Left ventricle myocardium superior (tissue), 1 donor: ENCODE data around the gene KRTAP2-3. TPM values are rescaled to one million over a fixed set of nuclear protein-coding genes. Genes with fewer than 3 reads are reported as not detected.
"Not testable (repeated sequence)": the region's sequence is repeated elsewhere in the genome, so short reads cannot be mapped to it uniquely, and the experiment has no call there.

Experiments
- ATAC-seq: fragments of 200-7000 bp; cut with Tn5 transposase; one replicate; pipeline ENCODE4 v1.9.1; 2020; ENCODE audit warnings: mild to moderate bottlenecking, moderate library complexity
- DNase-seq: peaks from one replicate; pipeline ENCODE4 v3.0.0-alpha.2; 2020
- intact Hi-C: fragments of 100-400 bp; cut with micrococcal nuclease; formaldehyde crosslinking; loops from one replicate; pipeline ENCODE4 v1.11.0; 2022
- long read RNA-seq: library from polyadenylated mRNA; unstranded; transcript quantifications from one replicate; pipeline ENCODE4 v2.0.0, GENCODE V29; 2021
- total RNA-seq: library from RNA; stranded (reverse); fragmentation: NEBNext Ultra II Directional; extraction: Animal tissue kit (Norgen Biotek cat#: 25700); gene quantifications from one replicate; pipeline ENCODE4 v1.2.1, GENCODE V29; 2021
- donor health status: DM: no; HTN: yes; CAD: no; lungs with severe emphysema.

KRTAP2-3 gene
- not detected for total RNA-seq
- long read RNA-seq, result 0 reads

GRCh38 chr17:41060052-41060604 lies at the start of gene KRTAP2-3:
Gene KRTAP2-3 (minus strand): TSS chr17:41060114. CDS start chr17:41060050, 64 bp downstream.
- intact Hi-C loops, result no loop called here
- ATAC-seq, result no peak
- no peak for DNase-seq

GRCh38 chr17:41108728-41109386 lies 48.9 kb upstream of the KRTAP2-3 start:
- DNase-seq, intact Hi-C loops, ATAC-seq: not testable (repeated sequence)

GRCh38 chr17:41107941-41108450 lies 48.1 kb upstream of the KRTAP2-3 start:
- DNase-seq (no peak), ATAC-seq (no peak)
- intact Hi-C loops, result no loop called here

GRCh38 chr17:41105347-41105746 lies 45.4 kb upstream of the KRTAP2-3 start, which contains the start of gene KRTAP4-9:
Gene KRTAP4-9 (plus strand): TSS chr17:41105389. CDS start chr17:41105389, 0 bp downstream.
- DNase-seq, intact Hi-C loops, ATAC-seq: not testable (repeated sequence)

- intact Hi-C loops, ATAC-seq, DNase-seq: not testable (repeated sequence)
Measured at GRCh38 chr17:41104386-41105038, 44.6 kb upstream of the KRTAP2-3 start.

DNA sequence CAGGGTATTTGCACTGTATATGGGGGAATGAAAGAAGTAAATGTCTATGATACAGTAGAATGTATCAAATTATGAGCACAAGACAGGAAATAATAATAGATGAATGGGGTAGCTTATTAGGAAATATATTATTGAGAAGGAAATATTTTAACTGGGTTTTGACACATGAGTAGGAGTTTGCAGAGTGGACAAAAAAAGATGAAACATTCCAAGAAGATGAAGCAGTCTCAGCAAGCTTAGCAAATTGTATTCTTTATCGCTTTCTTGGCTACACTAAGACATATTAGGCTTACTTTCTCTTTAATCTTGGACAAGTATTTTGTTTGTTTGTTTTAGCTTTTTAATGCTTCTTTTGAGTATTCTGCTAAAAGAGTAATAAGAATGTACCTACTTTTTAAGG lies 44.0 kb upstream of the KRTAP2-3 start:
- ATAC-seq (no peak), DNase-seq (no peak)
- intact Hi-C loops, result no loop called here

GRCh38 chr17:41101586-41102259 lies 41.8 kb upstream of the KRTAP2-3 start, which contains the start of gene KRTAP4-16:
Gene KRTAP4-16 (minus strand): TSS chr17:41102209. CDS start chr17:41102209, 0 bp downstream.
- ATAC-seq, result no peak
- intact Hi-C loops, result no loop called here
- DNase-seq, result no peak

GRCh38 chr17:41099682-41100480 lies 40.0 kb upstream of the KRTAP2-3 start:
- intact Hi-C loops, DNase-seq: not testable (repeated sequence)

GRCh38 chr17:41098481-41098880 lies 38.6 kb upstream of the KRTAP2-3 start:
- intact Hi-C loops, result no loop called here
- no peak for DNase-seq
- no peak for ATAC-seq

More at GRCh38 chr17:41099682-41100480, 40.0 kb upstream of the KRTAP2-3 start:
- not testable (repeated sequence) for ATAC-seq

DNA sequence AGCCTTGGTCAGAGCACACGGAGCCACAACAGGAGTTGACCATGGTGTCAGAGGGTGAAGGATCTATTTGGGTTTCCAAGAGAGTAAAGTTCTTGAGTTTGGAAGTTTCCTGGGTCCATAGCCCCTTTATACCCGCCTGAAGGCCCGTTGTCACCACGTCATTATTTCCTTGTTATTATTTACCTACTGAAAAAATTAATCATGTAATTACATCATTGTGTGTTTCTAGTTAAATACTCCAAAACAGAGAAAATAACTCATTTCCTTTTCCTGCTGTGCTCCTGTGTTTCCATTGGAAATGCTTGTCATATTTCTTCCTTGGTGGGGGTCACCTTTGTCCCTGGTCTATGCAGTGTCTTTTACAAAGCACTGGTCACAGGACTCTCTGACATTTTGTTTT lies 38.1 kb upstream of the KRTAP2-3 start, which contains the start of gene KRTAP4-8:
Gene KRTAP4-8 (minus strand): TSS at position 101 of the 400 bp plus-strand sequence. CDS start 58 bp downstream, at position 43.
- no peak for ATAC-seq

GRCh38 chr17:41096055-41096454 lies 36.1 kb upstream of the KRTAP2-3 start:
- DNase-seq (no peak), ATAC-seq (no peak)
- intact Hi-C loops, result no loop called here

More for the DNA sequence above, 38.1 kb upstream of the KRTAP2-3 start, which contains the start of gene KRTAP4-8:
- no peak for DNase-seq
- intact Hi-C loops, result no loop called here

DNA sequence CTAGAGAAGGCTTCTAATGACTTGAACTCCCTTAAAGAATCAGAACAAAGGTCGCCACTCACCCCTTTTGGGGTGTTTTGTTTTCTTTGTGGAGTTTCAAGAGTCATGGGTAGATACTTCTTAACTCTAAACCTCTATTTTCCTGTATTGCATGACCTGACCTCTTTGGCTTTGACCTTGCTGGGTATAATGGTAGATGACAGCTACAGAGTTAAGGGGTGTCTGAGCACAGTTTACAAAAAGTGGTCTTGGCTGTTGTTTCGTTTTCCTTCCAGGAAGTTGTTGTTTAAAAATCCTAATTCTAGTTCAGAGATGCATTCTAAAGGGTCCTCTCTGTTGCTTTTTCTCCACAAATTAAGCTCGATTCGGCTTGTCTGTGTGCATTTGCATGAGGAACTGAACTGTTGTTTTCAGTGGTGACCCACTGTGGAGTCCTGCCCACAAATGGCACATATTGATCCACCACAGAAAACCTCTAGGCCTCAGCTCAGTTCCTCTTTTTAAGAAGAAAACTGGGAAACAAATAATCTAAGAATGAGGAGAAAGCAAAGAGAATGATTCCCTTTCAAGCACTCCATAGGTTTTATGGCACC lies 28.9 kb upstream of the KRTAP2-3 start:
- ATAC-seq, DNase-seq, intact Hi-C loops: not testable (repeated sequence)

DNA sequence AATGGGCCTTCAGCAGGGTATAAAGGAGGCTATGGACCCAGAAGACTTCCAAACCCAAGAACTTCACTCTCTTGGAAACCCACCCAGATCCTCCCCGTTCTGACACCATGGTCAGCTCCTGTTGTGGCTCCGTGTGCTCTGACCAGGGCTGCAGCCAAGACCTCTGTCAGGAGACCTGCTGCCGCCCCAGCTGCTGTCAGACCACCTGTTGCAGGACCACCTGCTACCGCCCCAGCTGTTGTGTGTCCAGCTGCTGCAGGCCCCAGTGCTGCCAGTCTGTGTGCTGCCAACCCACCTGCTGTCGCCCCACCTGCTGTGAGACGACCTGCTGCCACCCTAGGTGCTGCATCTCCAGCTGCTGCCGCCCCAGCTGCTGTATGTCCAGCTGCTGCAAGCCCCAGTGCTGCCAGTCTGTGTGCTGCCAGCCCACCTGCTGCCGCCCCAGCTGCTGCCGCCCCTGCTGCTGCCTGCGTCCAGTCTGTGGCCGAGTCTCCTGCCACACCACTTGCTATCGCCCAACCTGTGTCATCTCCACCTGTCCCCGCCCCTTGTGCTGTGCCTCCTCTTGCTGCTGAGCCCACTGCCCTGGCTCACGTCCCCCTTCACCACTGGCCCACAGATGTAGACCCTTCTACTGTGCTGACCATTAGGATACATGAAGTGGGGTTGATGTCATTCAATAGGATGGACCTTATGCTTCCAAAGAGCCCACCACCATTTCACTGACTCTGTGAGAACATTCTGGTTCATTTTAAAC lies 24.4 kb upstream of the KRTAP2-3 start, which contains the start of gene KRTAP4-7:
Gene KRTAP4-7 (plus strand): TSS at position 51 of the 757 bp plus-strand sequence. CDS start 57 bp downstream, at position 108.
- intact Hi-C loops, ATAC-seq, DNase-seq: not testable (repeated sequence)

DNA sequence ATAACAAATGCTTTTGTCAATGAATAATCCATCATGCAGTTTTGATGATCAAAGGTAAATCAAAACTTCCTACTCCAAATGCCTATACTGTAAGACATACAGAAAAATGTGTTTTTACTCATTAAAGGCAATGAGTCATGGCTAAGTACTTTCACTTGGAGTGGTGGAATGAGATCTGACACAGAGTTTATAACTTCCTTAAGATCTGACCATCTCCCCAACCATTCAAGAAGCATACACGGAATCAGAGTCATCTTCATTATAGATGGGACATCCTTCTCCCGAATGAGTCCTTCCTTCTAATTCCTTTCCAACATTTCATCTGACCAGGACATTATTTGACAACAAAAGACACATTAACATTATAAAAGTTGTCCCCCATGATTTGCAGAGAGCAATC lies 23.5 kb upstream of the KRTAP2-3 start:
- intact Hi-C loops, ATAC-seq, DNase-seq: not testable (repeated sequence)

DNA sequence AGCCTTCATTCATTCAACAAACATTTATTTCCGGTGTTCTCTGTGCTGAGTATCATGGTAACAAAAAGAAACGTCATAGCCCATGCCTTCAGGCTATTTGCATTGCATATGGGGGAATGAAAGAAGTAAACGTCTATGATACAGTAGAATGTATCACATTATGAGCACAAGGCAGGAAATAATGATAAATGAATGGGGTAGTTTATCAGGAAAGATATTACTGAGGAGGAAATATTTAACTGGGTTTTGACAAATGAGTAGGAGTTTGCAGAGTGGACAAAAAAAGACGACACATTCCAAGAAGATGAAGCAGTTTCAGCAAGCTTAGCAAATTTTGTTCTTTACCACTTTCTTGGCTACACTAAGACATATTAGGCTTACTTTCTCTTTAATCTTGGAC lies 22.7 kb upstream of the KRTAP2-3 start:
- intact Hi-C loops, result no loop called here
- ATAC-seq, result no peak

GRCh38 chr17:41076788-41077187 lies 16.9 kb upstream of the KRTAP2-3 start:
- intact Hi-C loops, result no loop called here
- DNase-seq (no peak), ATAC-seq (no peak)

More for the DNA sequence above, 22.7 kb upstream of the KRTAP2-3 start:
- DNase-seq, result no peak

- DNase-seq, result no peak
- intact Hi-C loops, result no loop called here
- ATAC-seq, result no peak
Measured at GRCh38 chr17:41073676-41074075, 13.8 kb upstream of the KRTAP2-3 start.
